ENCODE data around the gene MAD1L1.

MAD1L1 gene

DNA sequence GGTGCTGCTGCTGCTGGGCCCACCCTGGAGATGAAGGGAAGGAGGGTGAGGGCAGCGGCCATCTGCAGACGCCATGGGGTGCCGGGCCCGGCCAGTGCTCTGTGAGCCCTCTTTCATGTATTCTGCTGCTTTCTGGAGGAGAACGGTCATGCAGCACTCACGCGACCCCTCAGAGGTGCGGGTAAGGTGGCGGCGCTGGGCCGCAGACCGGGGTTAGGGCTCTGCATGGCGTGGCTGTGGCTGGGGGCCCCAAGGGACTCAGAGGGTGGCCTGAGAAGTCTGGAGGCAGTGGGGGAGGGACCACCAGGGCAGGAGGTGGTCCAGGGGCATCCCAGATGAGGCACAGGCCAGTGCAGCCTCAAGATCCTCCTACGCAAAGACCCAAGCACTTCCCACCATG lies 287.2 kb downstream of the MAD1L1 start:
- no peaks in the 10 kb centered on the region for H3K36me3 ChIP-seq (ENCODE audit: control insufficient read depth, insufficient read depth, low read length)
- no peak overlapping the region for H3K9ac ChIP-seq (ENCODE audit: low read length)
- no peaks in the 10 kb centered on the region for H3K4me1 ChIP-seq (ENCODE audit: control insufficient read depth, insufficient read depth, low read length)
- H3K27me3 ChIP-seq (ENCODE audit: control insufficient read depth, insufficient read depth, low read length) = no peaks in the 10 kb centered on the region
- no peak overlapping the region for H3K27ac ChIP-seq (ENCODE audit: low read depth, low read length)
- no peak overlapping the region for H3K4me3 ChIP-seq (ENCODE audit: low read length)

DNA sequence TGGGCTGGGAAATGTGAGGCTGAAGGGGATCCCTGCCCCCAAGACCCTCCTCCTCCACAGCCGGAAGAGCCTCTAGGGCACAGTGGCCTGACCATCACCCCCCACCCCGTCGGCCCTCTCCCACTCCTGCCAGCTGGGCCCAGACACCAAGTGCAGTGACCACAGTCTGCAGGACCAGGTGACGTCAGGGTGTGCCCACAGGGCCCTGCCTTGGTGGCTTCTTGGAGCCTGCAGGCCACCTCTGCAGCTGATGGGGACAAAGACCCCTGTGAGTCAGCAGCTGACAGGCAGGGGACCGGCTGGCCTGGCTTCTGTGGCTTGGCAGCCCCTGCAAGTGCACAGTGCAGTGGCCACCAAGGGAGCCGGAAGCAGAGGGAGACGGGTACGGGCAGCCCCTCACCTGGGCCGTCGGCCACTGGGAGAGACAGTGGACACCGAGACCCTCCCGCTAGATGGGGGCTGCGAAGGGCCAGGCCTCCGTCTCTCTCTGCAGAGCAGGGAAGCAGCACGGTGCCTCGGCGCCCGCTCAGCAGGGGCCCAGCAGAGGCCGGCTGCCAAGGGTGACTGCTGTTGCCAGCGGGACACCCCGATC lies 288.0 kb downstream of the MAD1L1 start:
- H3K27me3 ChIP-seq (ENCODE audit: control insufficient read depth, insufficient read depth, low read length) = no peaks in the 10 kb centered on the region
- H3K27ac ChIP-seq (ENCODE audit: low read depth, low read length) = no peak overlapping the region
- H3K36me3 ChIP-seq (ENCODE audit: control insufficient read depth, insufficient read depth, low read length) = peaks cover 1% of the 10 kb centered on the region
- no peak overlapping the region for H3K4me3 ChIP-seq (ENCODE audit: low read length)
- H3K9ac ChIP-seq (ENCODE audit: low read length) = no peak overlapping the region
- no peaks in the 10 kb centered on the region for H3K4me1 ChIP-seq (ENCODE audit: control insufficient read depth, insufficient read depth, low read length)

DNA sequence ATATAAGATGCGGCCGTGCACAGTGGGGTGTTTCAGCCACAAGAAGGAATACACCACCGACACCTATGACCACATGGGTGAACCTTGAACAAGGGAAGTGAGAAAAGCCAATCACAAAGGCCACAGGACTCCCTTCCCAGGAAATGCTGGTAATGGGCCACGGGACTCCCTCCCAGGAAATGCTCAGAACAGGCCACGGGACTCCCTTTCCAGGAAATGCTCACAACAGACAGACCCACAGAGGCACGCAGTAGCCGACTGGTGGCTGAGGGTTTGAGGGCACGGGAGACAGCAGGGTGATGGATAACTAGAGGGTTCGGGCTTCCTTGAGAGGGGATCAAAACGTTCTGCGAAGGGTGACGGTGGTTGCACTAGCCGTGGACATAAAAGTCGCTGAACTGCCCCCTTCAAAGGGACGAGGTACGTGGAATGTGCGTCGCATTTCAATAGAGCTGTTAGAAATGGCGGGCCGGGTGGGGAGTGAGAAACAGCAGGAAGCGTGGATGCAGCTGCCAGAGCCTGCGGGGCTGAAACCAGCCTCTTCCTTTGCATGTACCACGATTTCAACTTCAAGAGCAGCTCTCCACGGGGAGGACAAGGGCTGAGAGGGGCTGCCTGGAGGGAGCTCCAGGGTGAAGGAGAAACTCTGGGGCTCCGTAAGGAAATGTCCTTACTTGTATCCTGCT lies 288.7 kb downstream of the MAD1L1 start:
- no peak overlapping the region for H3K27ac ChIP-seq (ENCODE audit: low read depth, low read length)
- no peaks in the 10 kb centered on the region for H3K27me3 ChIP-seq (ENCODE audit: control insufficient read depth, insufficient read depth, low read length)
- H3K4me3 ChIP-seq (ENCODE audit: low read length) = no peak overlapping the region
- no peak overlapping the region for H3K9ac ChIP-seq (ENCODE audit: low read length)
- H3K4me1 ChIP-seq (ENCODE audit: control insufficient read depth, insufficient read depth, low read length) = no peaks in the 10 kb centered on the region
- H3K36me3 ChIP-seq (ENCODE audit: control insufficient read depth, insufficient read depth, low read length) = peaks cover 2% of the 10 kb centered on the region

- no peak overlapping the region for H3K4me3 ChIP-seq (ENCODE audit: low read length)
- no peaks in the 10 kb centered on the region for H3K4me1 ChIP-seq (ENCODE audit: control insufficient read depth, insufficient read depth, low read length)
- no peak overlapping the region for H3K27ac ChIP-seq (ENCODE audit: low read depth, low read length)
- H3K27me3 ChIP-seq (ENCODE audit: control insufficient read depth, insufficient read depth, low read length) = no peaks in the 10 kb centered on the region
- H3K9ac ChIP-seq (ENCODE audit: low read length) = no peak overlapping the region
- H3K36me3 ChIP-seq (ENCODE audit: control insufficient read depth, insufficient read depth, low read length) = peaks cover 2% of the 10 kb centered on the region
These were observed 289.4 kb downstream of the MAD1L1 start for GRCh38 chr7:1943326-1943725.

- Histone ChIP-seq H3K4me1 (ENCODE audit: control insufficient read depth, insufficient read depth, low read length) (no peaks in the 10 kb centered on the region), H3K9ac (ENCODE audit: low read length) (no peak overlapping the region), H3K27ac (ENCODE audit: low read depth, low read length) (no peak overlapping the region), H3K27me3 (ENCODE audit: control insufficient read depth, insufficient read depth, low read length) (no peaks in the 10 kb centered on the region), H3K4me3 (ENCODE audit: low read length) (no peak overlapping the region), H3K36me3 (ENCODE audit: control insufficient read depth, insufficient read depth, low read length) (peaks cover 2% of the 10 kb centered on the region)
These were observed 289.8 kb downstream of the MAD1L1 start for GRCh38 chr7:1942941-1943289.

- Histone ChIP-seq H3K9ac (ENCODE audit: low read length) (no peak overlapping the region), H3K36me3 (ENCODE audit: control insufficient read depth, insufficient read depth, low read length) (peaks cover 2% of the 10 kb centered on the region), H3K27ac (ENCODE audit: low read depth, low read length) (no peak overlapping the region), H3K4me3 (ENCODE audit: low read length) (no peak overlapping the region), H3K27me3 (ENCODE audit: control insufficient read depth, insufficient read depth, low read length) (no peaks in the 10 kb centered on the region), H3K4me1 (ENCODE audit: control insufficient read depth, insufficient read depth, low read length) (no peaks in the 10 kb centered on the region)
These were observed 290.4 kb downstream of the MAD1L1 start for GRCh38 chr7:1942243-1942940.

DNA sequence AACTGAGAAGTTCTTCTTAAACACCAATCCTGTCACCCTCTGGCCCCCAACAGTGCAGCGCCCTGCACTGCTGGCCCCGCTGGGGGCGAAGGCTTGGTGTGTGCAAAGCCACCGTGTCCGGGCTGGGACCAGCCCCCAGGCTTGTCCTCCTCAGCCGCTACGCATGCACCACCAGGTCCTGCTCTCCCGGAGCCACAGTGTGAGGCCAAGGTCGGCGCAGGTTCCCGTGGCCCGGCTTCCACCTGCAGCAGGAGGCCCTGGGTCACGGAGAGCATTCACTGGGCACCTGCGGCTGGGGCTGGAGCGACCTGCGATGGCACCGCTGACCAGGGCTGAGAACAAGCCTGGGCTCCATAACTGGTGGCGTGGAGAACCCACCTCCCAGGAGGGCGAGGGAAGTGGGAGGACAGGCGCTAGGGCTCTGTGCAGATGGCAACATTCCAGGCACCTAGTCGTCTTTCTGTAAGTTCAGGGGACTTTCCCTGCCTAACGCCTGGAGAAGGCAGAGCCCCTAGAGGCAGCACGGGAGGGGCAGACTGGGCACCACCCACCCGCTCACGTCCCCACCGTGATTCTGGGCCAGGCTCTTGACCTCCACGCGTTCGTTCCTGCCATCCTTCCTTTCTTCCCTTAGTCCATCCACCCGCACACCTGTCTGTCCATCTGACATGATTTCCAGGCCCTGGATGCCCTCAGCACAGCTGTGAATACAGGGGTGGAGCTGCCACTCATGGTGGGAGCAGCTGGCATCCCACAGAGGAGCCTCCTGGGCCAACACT lies 291.1 kb downstream of the MAD1L1 start:
- Histone ChIP-seq H3K27ac (ENCODE audit: low read depth, low read length) (no peak overlapping the region), H3K4me3 (ENCODE audit: low read length) (no peak overlapping the region), H3K36me3 (ENCODE audit: control insufficient read depth, insufficient read depth, low read length) (peaks cover 2% of the 10 kb centered on the region), H3K9ac (ENCODE audit: low read length) (no peak overlapping the region), H3K27me3 (ENCODE audit: control insufficient read depth, insufficient read depth, low read length) (no peaks in the 10 kb centered on the region), H3K4me1 (ENCODE audit: control insufficient read depth, insufficient read depth, low read length) (no peaks in the 10 kb centered on the region)

GRCh38 chr7:1940863-1941262 lies 291.9 kb downstream of the MAD1L1 start:
- peak overlapping the region; percentile 44 for H3K4me3 ChIP-seq (ENCODE audit: low read length)

DNA sequence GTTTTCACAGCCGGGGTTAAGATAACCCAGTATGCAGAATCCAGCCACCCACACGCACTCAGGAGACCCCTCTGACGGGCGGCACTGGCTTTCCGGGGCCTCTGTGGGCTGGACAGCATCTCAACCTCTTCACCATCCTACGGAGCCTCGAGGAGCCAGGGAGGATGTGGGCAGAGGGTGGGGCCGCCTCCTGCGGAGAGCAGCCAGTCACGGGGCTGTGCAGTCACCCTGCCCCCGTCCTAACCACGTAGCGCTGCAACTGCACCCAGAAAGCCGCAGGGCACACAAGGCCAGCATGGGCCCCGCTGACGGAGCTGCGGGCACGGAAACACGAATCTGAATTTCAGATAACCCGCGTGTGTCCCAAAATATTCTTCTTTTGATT lies 292.4 kb downstream of the MAD1L1 start:
- no peak overlapping the region for H3K9ac ChIP-seq (ENCODE audit: low read length)
- H3K27me3 ChIP-seq (ENCODE audit: control insufficient read depth, insufficient read depth, low read length) = no peaks in the 10 kb centered on the region
- peak overlapping the region; percentile 59 for H3K4me3 ChIP-seq (ENCODE audit: low read length)
- peaks cover 2% of the 10 kb centered on the region for H3K36me3 ChIP-seq (ENCODE audit: control insufficient read depth, insufficient read depth, low read length)
- H3K27ac ChIP-seq (ENCODE audit: low read depth, low read length) = no peak overlapping the region
- H3K4me1 ChIP-seq (ENCODE audit: control insufficient read depth, insufficient read depth, low read length) = no peaks in the 10 kb centered on the region

More at GRCh38 chr7:1940863-1941262, 291.9 kb downstream of the MAD1L1 start:
- Histone ChIP-seq H3K4me1 (ENCODE audit: control insufficient read depth, insufficient read depth, low read length) (no peaks in the 10 kb centered on the region), H3K9ac (ENCODE audit: low read length) (no peak overlapping the region), H3K27ac (ENCODE audit: low read depth, low read length) (no peak overlapping the region), H3K27me3 (ENCODE audit: control insufficient read depth, insufficient read depth, low read length) (no peaks in the 10 kb centered on the region), H3K36me3 (ENCODE audit: control insufficient read depth, insufficient read depth, low read length) (peaks cover 2% of the 10 kb centered on the region)

DNA sequence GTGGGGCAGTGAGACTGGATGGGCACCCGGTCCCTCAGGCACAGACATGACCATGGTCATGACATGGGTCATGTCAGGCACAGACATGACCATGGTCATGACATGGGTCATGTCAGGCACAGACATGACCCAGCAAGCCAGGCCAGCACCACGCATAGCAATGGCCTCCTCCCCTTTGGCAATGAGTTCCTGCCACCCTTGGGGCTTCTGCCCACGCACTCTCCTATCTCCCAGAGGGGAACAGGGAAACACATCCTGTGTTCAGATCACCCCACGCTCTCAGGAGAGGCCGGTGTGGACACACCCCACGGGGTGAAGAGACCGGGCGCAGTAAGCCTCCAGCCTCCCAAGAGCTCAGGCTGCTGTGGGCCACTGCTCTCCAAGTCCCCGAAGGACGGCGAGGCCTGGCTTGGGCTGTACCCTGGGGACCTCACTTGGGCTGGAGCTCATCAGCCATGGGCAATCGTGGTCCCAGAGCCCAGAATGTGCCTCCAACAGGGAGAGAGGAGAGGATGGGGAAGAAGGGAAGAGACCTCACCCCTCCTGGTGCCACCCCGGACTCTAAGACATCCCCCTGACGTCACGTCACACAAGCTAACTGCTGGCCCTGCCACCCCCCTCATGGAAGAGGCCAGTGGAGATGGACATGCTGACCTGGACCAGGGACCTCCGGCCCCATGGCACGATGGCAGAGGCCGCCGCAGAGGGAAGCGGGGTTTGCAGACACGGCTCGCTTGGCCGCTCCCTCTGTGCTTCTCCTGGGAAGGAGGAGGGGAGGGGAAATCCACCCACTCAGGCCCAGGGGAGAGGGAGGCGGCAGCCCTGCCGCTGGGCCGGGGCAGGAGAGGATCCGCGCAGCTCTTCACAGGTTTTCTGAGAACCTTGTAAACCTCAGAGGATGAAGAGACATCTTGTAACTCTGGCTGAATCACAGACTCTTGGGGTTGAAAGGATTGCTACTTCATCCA lies 293.0 kb downstream of the MAD1L1 start:
- Histone ChIP-seq H3K9ac (ENCODE audit: low read length) (no peak overlapping the region), H3K36me3 (ENCODE audit: control insufficient read depth, insufficient read depth, low read length) (peaks cover 2% of the 10 kb centered on the region), H3K4me1 (ENCODE audit: control insufficient read depth, insufficient read depth, low read length) (no peaks in the 10 kb centered on the region), H3K4me3 (ENCODE audit: low read length) (peak overlapping the region; percentile 59), H3K27me3 (ENCODE audit: control insufficient read depth, insufficient read depth, low read length) (no peaks in the 10 kb centered on the region), H3K27ac (ENCODE audit: low read depth, low read length) (no peak overlapping the region)

DNA sequence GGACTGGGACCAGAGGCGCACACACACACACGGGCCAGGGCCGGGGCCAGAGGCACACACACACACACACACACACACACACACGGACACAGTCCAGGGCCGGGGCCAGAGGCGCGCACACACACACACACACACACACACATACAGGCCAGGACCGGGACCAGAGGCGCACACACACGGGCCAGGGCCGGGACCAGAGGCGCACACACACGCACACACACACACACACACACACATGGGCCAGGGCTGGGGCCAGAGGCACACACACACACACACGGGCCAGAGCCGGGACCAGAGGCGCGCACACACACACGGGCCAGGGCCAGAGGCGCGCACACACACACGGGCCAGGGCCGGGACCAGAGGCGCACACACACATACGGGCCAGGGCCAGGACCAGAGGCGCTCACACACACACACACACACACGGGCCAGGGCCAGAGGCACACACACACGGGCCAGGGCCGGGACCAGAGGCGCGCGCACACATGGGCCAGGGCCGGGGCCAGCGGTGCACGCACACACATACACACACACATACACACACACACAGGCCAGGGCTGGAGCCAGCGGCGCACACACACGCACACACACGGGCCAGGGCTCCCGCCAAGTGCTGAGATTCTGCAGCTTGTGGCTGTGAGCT lies 293.8 kb downstream of the MAD1L1 start:
- Histone ChIP-seq H3K4me3 (ENCODE audit: low read length) (peak overlapping the region; percentile 59), H3K27me3 (ENCODE audit: control insufficient read depth, insufficient read depth, low read length) (no peaks in the 10 kb centered on the region), H3K4me1 (ENCODE audit: control insufficient read depth, insufficient read depth, low read length) (no peaks in the 10 kb centered on the region), H3K36me3 (ENCODE audit: control insufficient read depth, insufficient read depth, low read length) (peaks cover 2% of the 10 kb centered on the region), H3K9ac (ENCODE audit: low read length) (no peak overlapping the region), H3K27ac (ENCODE audit: low read depth, low read length) (no peak overlapping the region)

Measured in rectal smooth muscle tissue (tissue), 1 donor.